NK-92 (cell line): Measurements from ENCODE around the gene MYBPC3.

Experiments
- DNase-seq: peaks from one replicate; lab custom pipeline; 2025; ENCODE audit not compliant: unreplicated experiment; lab: John Stamatoyannopoulos, UW

Gene MYBPC3

GRCh38 chr11:47387944-47388696 is 35.6 kb upstream of the MYBPC3 start:
- no peak for DNase-seq

- no peak for DNase-seq
Measured at GRCh38 chr11:47384498-47384897, 32.0 kb upstream of the MYBPC3 start.

GRCh38 chr11:47383071-47383470 is 30.6 kb upstream of the MYBPC3 start:
- DNase-seq = no peak

- DNase-seq = no peak
Measured at GRCh38 chr11:47380078-47380477, 27.6 kb upstream of the MYBPC3 start.

- no peak for DNase-seq
Measured at GRCh38 chr11:47379317-47379716, 26.8 kb upstream of the MYBPC3 start.

GRCh38 chr11:47378836-47379170 is 26.3 kb upstream of the MYBPC3 start:
- DNase-seq = no peak

- DNase-seq = no peak
Measured at GRCh38 chr11:47378010-47378835, 25.7 kb upstream of the MYBPC3 start, which contains the start of gene SPI1. Gene SPI1, minus strand, starts transcription at chr11:47378547. Its CDS starts 194 bp downstream, at chr11:47378353.

- no peak for DNase-seq
Measured at GRCh38 chr11:47377571-47378009, 25.1 kb upstream of the MYBPC3 start.

- no peak for DNase-seq
Measured at GRCh38 chr11:47376525-47377371, 24.2 kb upstream of the MYBPC3 start.

- no peak for DNase-seq
Measured at GRCh38 chr11:47376107-47376524, 23.6 kb upstream of the MYBPC3 start.

GRCh38 chr11:47375546-47376085 is 23.1 kb upstream of the MYBPC3 start:
- DNase-seq = no peak

- no peak for DNase-seq
Measured at GRCh38 chr11:47375020-47375419, 22.5 kb upstream of the MYBPC3 start.

- DNase-seq = no peak
Measured at GRCh38 chr11:47374720-47375019, 22.2 kb upstream of the MYBPC3 start.

GRCh38 chr11:47373876-47374719 is 21.6 kb upstream of the MYBPC3 start:
- no peak for DNase-seq

- DNase-seq = no peak
Measured at GRCh38 chr11:47372422-47372821, 19.9 kb upstream of the MYBPC3 start.

GRCh38 chr11:47369676-47370075 is 17.2 kb upstream of the MYBPC3 start:
- no peak for DNase-seq

GRCh38 chr11:47366020-47366490 is 13.6 kb upstream of the MYBPC3 start:
- no peak for DNase-seq

GRCh38 chr11:47361419-47361818 is 8.9 kb upstream of the MYBPC3 start:
- no peak for DNase-seq

GRCh38 chr11:47360341-47360740 is 7.8 kb upstream of the MYBPC3 start:
- DNase-seq = no peak

- no peak for DNase-seq
Measured at GRCh38 chr11:47359586-47359985, 7.1 kb upstream of the MYBPC3 start.
